Measurements from ENCODE around the gene PLEKHG4.

The PLEKHG4 gene

GRCh38 chr16:67246756-67247191 is 32.6 kb upstream of the PLEKHG4 start:
- TF ChIP-seq, protein P1, sequence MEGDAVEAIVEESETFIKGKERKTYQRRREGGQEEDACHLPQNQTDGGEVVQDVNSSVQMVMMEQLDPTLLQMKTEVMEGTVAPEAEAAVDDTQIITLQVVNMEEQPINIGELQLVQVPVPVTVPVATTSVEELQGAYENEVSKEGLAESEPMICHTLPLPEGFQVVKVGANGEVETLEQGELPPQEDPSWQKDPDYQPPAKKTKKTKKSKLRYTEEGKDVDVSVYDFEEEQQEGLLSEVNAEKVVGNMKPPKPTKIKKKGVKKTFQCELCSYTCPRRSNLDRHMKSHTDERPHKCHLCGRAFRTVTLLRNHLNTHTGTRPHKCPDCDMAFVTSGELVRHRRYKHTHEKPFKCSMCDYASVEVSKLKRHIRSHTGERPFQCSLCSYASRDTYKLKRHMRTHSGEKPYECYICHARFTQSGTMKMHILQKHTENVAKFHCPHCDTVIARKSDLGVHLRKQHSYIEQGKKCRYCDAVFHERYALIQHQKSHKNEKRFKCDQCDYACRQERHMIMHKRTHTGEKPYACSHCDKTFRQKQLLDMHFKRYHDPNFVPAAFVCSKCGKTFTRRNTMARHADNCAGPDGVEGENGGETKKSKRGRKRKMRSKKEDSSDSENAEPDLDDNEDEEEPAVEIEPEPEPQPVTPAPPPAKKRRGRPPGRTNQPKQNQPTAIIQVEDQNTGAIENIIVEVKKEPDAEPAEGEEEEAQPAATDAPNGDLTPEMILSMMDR (IDR thresholded peaks at IDR 0.05; ENCODE audit: control insufficient read depth, extremely low read depth, insufficient read depth) = peak; percentile 36; the same call in 1 of the 2 replicates
- peak overlapping the region; percentile 80 for H3K4me3 ChIP-seq (ENCODE audit: low read depth, low read length)
- peak; percentile 87 for DNase-seq (ENCODE audit: low read depth)

GRCh38 chr16:67247192-67248072 is 31.9 kb upstream of the PLEKHG4 start, which contains the start of gene FHOD1:
Gene FHOD1 (minus strand): TSS chr16:67247481. CDS start chr16:67247410, 71 bp downstream.
- peak; percentile 83 for DNase-seq (ENCODE audit: low read depth)
- TF ChIP-seq, protein P1 (IDR thresholded peaks at IDR 0.05; ENCODE audit: control insufficient read depth, extremely low read depth, insufficient read depth) = 0 out of 2 replicates have a peak, but pooled peaks have one; percentile 12
- H3K4me3 ChIP-seq (ENCODE audit: low read depth, low read length) = peak within 1 kb of the TSS; percentile 80

DNA sequence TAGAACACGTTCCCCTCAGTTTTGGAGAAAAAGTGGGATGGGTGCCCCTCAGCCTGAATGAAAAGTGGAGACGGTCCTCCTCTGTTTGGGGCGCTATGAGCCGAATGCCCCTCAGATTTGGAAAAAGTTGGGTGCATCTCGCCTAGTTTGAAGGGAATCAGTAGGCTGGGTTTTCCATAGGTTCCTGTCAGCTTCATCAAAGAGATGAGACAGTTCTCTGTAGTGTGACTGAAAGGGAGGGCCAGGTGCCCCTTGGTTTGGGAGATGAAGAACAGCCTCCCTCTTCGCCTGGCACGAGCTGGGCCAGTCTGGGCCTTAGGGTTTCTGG is 31.3 kb upstream of the PLEKHG4 start:
- TF ChIP-seq, protein P1 (IDR thresholded peaks at IDR 0.05; ENCODE audit: control insufficient read depth, extremely low read depth, insufficient read depth) = no peak
- peak overlapping the region; percentile 44 for H3K4me3 ChIP-seq (ENCODE audit: low read depth, low read length)
- DNase-seq (ENCODE audit: low read depth) = no peak

GRCh38 chr16:67248401-67249177 is 30.7 kb upstream of the PLEKHG4 start, which contains the start of gene SLC9A5:
Gene SLC9A5 (plus strand): TSS chr16:67248979. CDS start chr16:67249015, 36 bp downstream.
- DNase-seq (ENCODE audit: low read depth) = no peak
- peak within 1 kb of the TSS; percentile 44 for H3K4me3 ChIP-seq (ENCODE audit: low read depth, low read length)
- TF ChIP-seq, protein P1 (IDR thresholded peaks at IDR 0.05; ENCODE audit: control insufficient read depth, extremely low read depth, insufficient read depth) = peak; percentile 25; the same call in 1 of the 2 replicates

DNA sequence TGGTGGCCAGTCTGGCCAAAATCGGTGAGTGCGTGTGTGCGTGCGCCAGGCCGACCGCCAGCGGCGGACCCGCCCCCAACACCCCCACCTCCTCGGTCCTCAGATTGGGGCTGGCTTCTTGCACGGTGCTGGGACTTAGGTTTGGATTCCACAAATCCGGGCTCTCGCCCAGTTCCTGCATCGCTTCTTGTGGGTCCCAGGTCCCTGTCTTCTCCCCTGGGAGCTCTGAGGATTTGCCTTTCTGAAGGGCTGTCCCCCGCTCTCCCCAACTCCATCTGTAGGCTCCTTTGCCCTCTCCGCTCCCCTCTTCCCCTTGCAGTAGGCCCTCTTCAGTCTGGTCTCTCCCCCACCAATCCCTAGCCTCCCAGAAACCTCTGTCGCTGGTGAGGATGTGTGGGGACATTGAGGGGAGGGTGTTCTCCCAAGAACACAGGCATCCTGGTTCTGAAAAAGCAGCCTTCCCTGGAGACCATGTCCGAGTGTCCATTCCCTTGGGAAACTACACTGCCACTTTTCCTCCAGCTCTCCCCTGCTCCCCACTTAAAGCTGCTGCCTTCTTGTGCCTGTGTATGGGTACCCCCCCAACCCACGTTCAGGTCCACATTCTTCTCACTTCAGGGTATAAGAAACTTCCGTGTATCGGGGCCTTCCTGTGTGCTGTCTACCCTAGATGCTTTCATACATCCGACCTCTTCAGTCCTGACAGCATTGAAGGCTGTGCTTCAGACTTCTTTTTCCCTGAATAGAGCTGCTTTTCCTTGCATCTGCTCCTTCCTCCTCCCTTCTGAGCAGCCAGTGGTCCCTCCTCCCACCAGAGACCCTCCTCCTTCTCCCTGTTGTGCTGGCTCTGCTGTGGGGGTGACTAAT is 29.9 kb upstream of the PLEKHG4 start:
- TF ChIP-seq, protein P1 (IDR thresholded peaks at IDR 0.05; ENCODE audit: control insufficient read depth, extremely low read depth, insufficient read depth) = no peak
- 0 out of 2 replicates have a peak overlapping the region, but pooled peaks have one; percentile 30 for H3K4me3 ChIP-seq (ENCODE audit: low read depth, low read length)
- DNase-seq (ENCODE audit: low read depth) = no peak

DNA sequence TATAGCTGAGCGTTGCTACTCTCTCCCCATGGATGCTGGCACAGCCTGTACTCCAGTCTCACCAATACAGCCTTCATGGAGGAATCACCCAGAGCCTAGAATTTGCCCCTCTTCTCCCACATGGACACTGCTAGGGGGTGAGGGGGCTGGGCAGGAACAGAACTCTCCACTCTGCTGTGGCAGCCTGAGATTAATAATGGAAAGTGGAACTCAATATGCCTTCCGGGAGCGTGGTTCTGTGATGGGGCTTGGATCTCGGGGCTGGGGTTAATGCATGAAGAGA is 29.3 kb upstream of the PLEKHG4 start:
- DNase-seq (ENCODE audit: low read depth) = no peak
- H3K4me3 ChIP-seq (ENCODE audit: low read depth, low read length) = no peak overlapping the region
- TF ChIP-seq, protein P1 (IDR thresholded peaks at IDR 0.05; ENCODE audit: control insufficient read depth, extremely low read depth, insufficient read depth) = no peak
